A549 (cell line): ENCODE results near the gene SRL. TPM values are rescaled to one million over a fixed set of nuclear protein-coding genes. Genes with fewer than 3 reads are reported as not detected.

Experiments used
- ATAC-seq, 2 experiments: fragments of 200-7000 bp in 1 of 2; fragments of >200 bp in 1 of 2; cut with Nextera tagmentation in 1 of 2; cut with Tn5 transposase in 1 of 2; 3 replicates each; pipeline versions ENCODE4 v1.8.0 to v1.9.1; 2018 to 2020; ENCODE audit warnings: mild to moderate bottlenecking in 1 of 2, moderate library complexity in 1 of 2
- CTCF ChIA-PET: fragments of 300-600 bp; sonication (Branson Sonifier 250); formaldehyde crosslinking; extraction: SDS; loops from one replicate; lab custom pipeline; 2021; ENCODE audit warnings: antibody characterized with exemption, inconsistent platforms; lab: Yijun Ruan, JAX
- POLR2A ChIA-PET: fragments of 350-600 bp; formaldehyde crosslinking; extraction: SDS; loops from one replicate; lab custom pipeline; 2021; ENCODE audit warnings: antibody characterized with exemption, inconsistent platforms; lab: Yijun Ruan, JAX
- DNase-seq, 2 experiments: peaks; one replicate each; pipeline versions ENCODE4 v3.0.0 to v3.0.0-alpha.2; 2011 to 2016; ENCODE audit warnings: low read depth in 1 of 2, low spot score in 1 of 2
- FAIRE-seq: peaks from 2 replicates; lab custom pipeline; 2011; peaks lifted over from hg19 to GRCh38; lab: Jason Lieb, UNC
- H3K27ac ChIP-seq, 2 experiments: fragments of >200 bp; sonication (Bioruptor Twin); formaldehyde crosslinking; 3 replicates each; pipeline ENCODE4 v1.5.1; 2016 to 2017
- H3K4me1 ChIP-seq: fragments of >200 bp; sonication (Bioruptor Twin); formaldehyde crosslinking; 3 replicates; pipeline ENCODE4 v1.6.1; 2016
- H3K4me2 ChIP-seq: fragments of >200 bp; sonication (Bioruptor Twin); formaldehyde crosslinking; 3 replicates; pipeline ENCODE4 v1.6.1; 2016
- H3K4me3 ChIP-seq: fragments of >200 bp; sonication (Bioruptor Twin); formaldehyde crosslinking; 3 replicates; pipeline ENCODE4 v1.5.1; 2016
- H3K9me3 ChIP-seq: fragments of >200 bp; sonication (Bioruptor Twin); formaldehyde crosslinking; 3 replicates; pipeline ENCODE4 v1.6.1; 2016
- BHLHE40 ChIP-seq: IDR thresholded peaks from 2 replicates; pipeline ENCODE4 v1.6.1; 2012; ENCODE audit warnings: low read depth, low read length, inconsistent platforms
- CEBPB ChIP-seq, 2 experiments: fragments of >200 bp in 1 of 2; sonication (Bioruptor Twin) in 1 of 2; formaldehyde crosslinking in 1 of 2; IDR thresholded peaks; 2 replicates each; pipeline ENCODE4 v1.6.1; 2012 to 2016
- CHD2 ChIP-seq: fragments of 150-350 bp; IDR thresholded peaks from 2 replicates; pipeline ENCODE4 v1.6.1; 2014; ENCODE audit warnings: low read length; ENCODE audit not compliant: partially characterized antibody
- CHD4 ChIP-seq: fragments of 200-600 bp; sonication (generic); IDR thresholded peaks from 2 replicates; pipeline ENCODE4 v1.6.1; 2016; ENCODE audit warnings: antibody characterized with exemption, mild to moderate bottlenecking, borderline replicate concordance
- FOSL2 ChIP-seq, 2 experiments: fragments of 450-650 bp in 1 of 2; fragments of >200 bp in 1 of 2; sonication (Bioruptor Twin) in 1 of 2; formaldehyde crosslinking; IDR thresholded peaks; 2 replicates each; pipeline versions ENCODE4 v1.5.0 to v1.6.1; 2016 to 2020; ENCODE audit warnings: mild to moderate bottlenecking in 1 of 2, moderate library complexity in 1 of 2
- HDAC2 ChIP-seq: fragments of 200-600 bp; sonication (generic); IDR thresholded peaks from 2 replicates; pipeline ENCODE4 v1.6.1; 2016
- HMGXB4 ChIP-seq: fragments of 250-450 bp; sonication (Bioruptor Pico); IDR thresholded peaks from 2 replicates; pipeline ENCODE4 v1.5.0; 2021; ENCODE audit warnings: mild to moderate bottlenecking, moderate library complexity, borderline replicate concordance
- HOXB13 ChIP-seq: fragments of 250-450 bp; sonication (Bioruptor Pico); IDR thresholded peaks from 2 replicates; pipeline ENCODE4 v1.5.0; 2020; ENCODE audit warnings: low read depth, mild to moderate bottlenecking, moderate library complexity
- JUNB ChIP-seq: fragments of >200 bp; sonication (Bioruptor Twin); formaldehyde crosslinking; IDR thresholded peaks from 2 replicates; pipeline ENCODE4 v1.6.1; 2016
- KDM1A ChIP-seq: fragments of 200-600 bp; sonication (generic); IDR thresholded peaks from 2 replicates; pipeline ENCODE4 v1.6.1; 2016; ENCODE audit warnings: low read depth, mild to moderate bottlenecking
- MAFK ChIP-seq: fragments of 450-650 bp; IDR thresholded peaks from 2 replicates; pipeline ENCODE4 v1.6.1; 2014; ENCODE audit not compliant: partially characterized antibody
- RCOR1 ChIP-seq: fragments of 150-350 bp; IDR thresholded peaks from 2 replicates; pipeline ENCODE4 v1.6.1; 2014; ENCODE audit warnings: antibody characterized with exemption, low read length, low read depth
- SREBF2 ChIP-seq: fragments of 450-650 bp; IDR thresholded peaks from 2 replicates; pipeline ENCODE4 v1.6.1; 2014; ENCODE audit warnings: mild to moderate bottlenecking, moderate library complexity
- WGBS: methylation state at CpG from one replicate; pipeline ENCODE4 v1.1.6; 2017; ENCODE audit errors: missing lambda C conversion rate; 5-methylcytosine and 5-hydroxymethylcytosine counted together
- polyA plus RNA-seq, 4 experiments: library from polyadenylated mRNA; depleted of rRNA in 3 of 4; stranded (reverse); fragments of >200 nt; fragmentation: RNase III in 1 of 4; extraction: RNeasy Plus Mini Kit Qiagen cat#74134 plus additional on column Dnase treatment in 1 of 4; gene quantifications; 2 replicates in 3 of 4; 3 replicates in 1 of 4; pipeline ENCODE4 v1.2.3, GENCODE V29; 2011 to 2017
- TF ChIP-seq, protein P1 (sequence below): IDR thresholded peaks from 2 replicates; pipeline ENCODE4 v1.6.1; 2012; ENCODE audit warnings: low read depth, borderline replicate concordance
- TF ChIP-seq, protein P2 (sequence below): fragments of 150-350 bp; IDR thresholded peaks from 2 replicates; pipeline ENCODE4 v1.6.1; 2014; ENCODE audit warnings: low read depth, mild to moderate bottlenecking, low read length
- TF ChIP-seq, protein P3 (sequence below): fragments of >200 bp; sonication (Bioruptor Twin); formaldehyde crosslinking; IDR thresholded peaks from 3 replicates; pipeline ENCODE4 v1.6.1; 2016

Gene SRL
- polyA plus RNA-seq, 2 of the 4 experiments (the other 2 are of a cell fraction): 0.03 TPM; not detected in 1

GRCh38 chr16:4193920-4194319 lies 48.0 kb downstream of the SRL start:
- ChIA-PET POLR2A (no interaction called here), CTCF (interaction anchor here (0.6 to 8.3 kb wide), 4 partner anchors 6 to 209 kb away, joined by 5 to 43 read pairs (median 6); no protein-coding TSS in a partner anchor)
- no peak for FAIRE-seq
- no peaks in the 10 kb centered on the region for H3K4me1 ChIP-seq
- no peak for DNase-seq
- no peaks in the 10 kb centered on the region for H3K9me3 ChIP-seq
- WGBS: 77% methylated on average over 1 of the region's 1 CpG
- H3K4me3 ChIP-seq: no peak overlapping the region
- TF ChIP-seq BHLHE40: no peak
- H3K27ac ChIP-seq: no peak overlapping the region
- no peak for ATAC-seq
- no peak overlapping the region for H3K4me2 ChIP-seq

- Histone ChIP-seq H3K4me2 (no peak overlapping the region), H3K4me3 (no peak overlapping the region), H3K27ac (no peak overlapping the region), H3K9me3 (no peaks in the 10 kb centered on the region), H3K4me1 (no peaks in the 10 kb centered on the region)
- ATAC-seq (no peak), FAIRE-seq (no peak), DNase-seq (no peak)
- CTCF ChIA-PET: interaction anchor here (1.0 to 8.3 kb wide), 7 partner anchors 8 to 210 kb away, joined by 3 to 43 read pairs (median 3); no protein-coding TSS in a partner anchor
- no peak for TF ChIP-seq HDAC2
- TF ChIP-seq SREBF2: no peak
- peak; percentile 79 for TF ChIP-seq MAFK
- TF ChIP-seq CEBPB (IDR thresholded peaks at IDR 0.05): no peak
- WGBS: 91% methylated on average over 14 of the region's 14 CpGs
- POLR2A ChIA-PET: interaction anchor here (1.2 kb wide), 1 partner anchor 8 kb away, joined by 4 read pairs; no protein-coding TSS in a partner anchor
Measured at GRCh38 chr16:4192206-4192605, 49.7 kb downstream of the SRL start.

DNA sequence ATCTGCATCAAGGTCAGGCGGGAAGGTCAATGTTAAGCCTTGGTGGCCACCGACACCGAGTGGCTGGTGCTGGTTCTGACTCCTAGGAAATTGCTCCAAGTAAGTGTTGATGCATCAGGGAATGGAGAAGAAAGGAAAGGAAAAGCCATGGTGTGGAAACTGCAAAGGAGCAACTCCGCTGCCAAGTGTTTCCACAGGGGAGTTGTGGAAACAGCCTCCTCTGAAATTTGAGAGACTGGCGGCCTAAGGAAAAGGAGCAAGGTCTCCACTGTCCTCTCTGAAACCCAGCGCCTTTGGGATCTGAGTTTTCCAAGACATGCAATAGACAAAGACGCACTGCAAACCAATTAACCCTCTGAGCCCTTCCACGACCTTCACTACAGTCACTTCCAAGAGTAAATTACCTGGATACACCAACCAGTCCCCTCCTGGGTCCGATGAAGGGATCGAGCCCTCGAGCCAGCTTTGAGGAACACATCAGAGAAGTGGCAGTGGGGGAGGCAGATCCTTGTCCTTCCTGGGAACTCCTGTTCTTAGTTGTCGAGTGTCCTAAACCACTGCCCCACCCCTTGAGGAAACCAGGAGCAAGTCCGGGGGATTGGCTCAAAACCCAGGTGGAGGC lies 51.1 kb downstream of the SRL start:
- no peak overlapping the region for H3K4me3 ChIP-seq
- H3K27ac ChIP-seq: no peak overlapping the region
- ChIA-PET CTCF (interaction anchor here (1.8 to 8.3 kb wide), 2 partner anchors 9 to 208 kb away, joined by 4 to 43 read pairs; no protein-coding TSS in a partner anchor), POLR2A (no interaction called here)
- H3K4me1 ChIP-seq: no peaks in the 10 kb centered on the region
- FAIRE-seq (no peak), DNase-seq (no peak), ATAC-seq (no peak)
- H3K9me3 ChIP-seq: no peaks in the 10 kb centered on the region
- no peak overlapping the region for H3K4me2 ChIP-seq
- 75% methylated on average over 13 of the region's 13 CpGs for WGBS
- no peak for TF ChIP-seq KDM1A
- no peak for TF ChIP-seq CHD4
- no peak for TF ChIP-seq HMGXB4 (CRISPR knock-in tag)
- no peak for TF ChIP-seq RCOR1
- TF ChIP-seq, protein P1, sequence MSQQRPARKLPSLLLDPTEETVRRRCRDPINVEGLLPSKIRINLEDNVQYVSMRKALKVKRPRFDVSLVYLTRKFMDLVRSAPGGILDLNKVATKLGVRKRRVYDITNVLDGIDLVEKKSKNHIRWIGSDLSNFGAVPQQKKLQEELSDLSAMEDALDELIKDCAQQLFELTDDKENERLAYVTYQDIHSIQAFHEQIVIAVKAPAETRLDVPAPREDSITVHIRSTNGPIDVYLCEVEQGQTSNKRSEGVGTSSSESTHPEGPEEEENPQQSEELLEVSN: no peak
- TF ChIP-seq, protein P2, sequence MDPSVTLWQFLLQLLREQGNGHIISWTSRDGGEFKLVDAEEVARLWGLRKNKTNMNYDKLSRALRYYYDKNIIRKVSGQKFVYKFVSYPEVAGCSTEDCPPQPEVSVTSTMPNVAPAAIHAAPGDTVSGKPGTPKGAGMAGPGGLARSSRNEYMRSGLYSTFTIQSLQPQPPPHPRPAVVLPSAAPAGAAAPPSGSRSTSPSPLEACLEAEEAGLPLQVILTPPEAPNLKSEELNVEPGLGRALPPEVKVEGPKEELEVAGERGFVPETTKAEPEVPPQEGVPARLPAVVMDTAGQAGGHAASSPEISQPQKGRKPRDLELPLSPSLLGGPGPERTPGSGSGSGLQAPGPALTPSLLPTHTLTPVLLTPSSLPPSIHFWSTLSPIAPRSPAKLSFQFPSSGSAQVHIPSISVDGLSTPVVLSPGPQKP: no peak
- no peak for TF ChIP-seq FOSL2 (IDR thresholded peaks at IDR 0.05)
- TF ChIP-seq FOSL2 (CRISPR knock-in tag; IDR thresholded peaks at IDR 0.05): no peak
- no peak for TF ChIP-seq CHD2
- TF ChIP-seq, protein P3, sequence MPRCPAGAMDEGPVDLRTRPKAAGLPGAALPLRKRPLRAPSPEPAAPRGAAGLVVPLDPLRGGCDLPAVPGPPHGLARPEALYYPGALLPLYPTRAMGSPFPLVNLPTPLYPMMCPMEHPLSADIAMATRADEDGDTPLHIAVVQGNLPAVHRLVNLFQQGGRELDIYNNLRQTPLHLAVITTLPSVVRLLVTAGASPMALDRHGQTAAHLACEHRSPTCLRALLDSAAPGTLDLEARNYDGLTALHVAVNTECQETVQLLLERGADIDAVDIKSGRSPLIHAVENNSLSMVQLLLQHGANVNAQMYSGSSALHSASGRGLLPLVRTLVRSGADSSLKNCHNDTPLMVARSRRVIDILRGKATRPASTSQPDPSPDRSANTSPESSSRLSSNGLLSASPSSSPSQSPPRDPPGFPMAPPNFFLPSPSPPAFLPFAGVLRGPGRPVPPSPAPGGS: no peak
- no peak for TF ChIP-seq HOXB13
- no peak for TF ChIP-seq JUNB
